Neural progenitor cell (in vitro differentiated cells): ENCODE results near the gene NEU2. TPM values are rescaled to one million over a fixed set of nuclear protein-coding genes. Genes with fewer than 3 reads are reported as not detected.

Source experiments
- DNase-seq: peaks from one replicate; pipeline ENCODE4 v3.0.0-alpha.2; 2016; ENCODE audit warnings: low spot score
- H2AFZ ChIP-seq: fragments of 200-600 bp; sonication (generic); replicated peaks from 2 replicates; pipeline ENCODE4 v1.6.1; 2016; ENCODE audit warnings: antibody characterized with exemption
- H3F3A ChIP-seq: fragments of 200-600 bp; sonication (generic); 2 replicates; pipeline ENCODE4 v1.6.1; 2016; ENCODE audit warnings: antibody characterized with exemption, low read depth
- H3K27ac ChIP-seq: fragments of 200-600 bp; sonication (generic); 2 replicates; pipeline ENCODE4 v1.5.1; 2016; ENCODE audit warnings: mild to moderate bottlenecking
- H3K27me3 ChIP-seq: fragments of 200-600 bp; sonication (generic); 2 replicates; pipeline ENCODE4 v1.6.1; 2016; ENCODE audit warnings: mild to moderate bottlenecking, moderate library complexity
- H3K36me3 ChIP-seq: fragments of 200-600 bp; sonication (generic); 2 replicates; pipeline ENCODE4 v1.5.1; 2016
- H3K4me1 ChIP-seq: fragments of 200-600 bp; sonication (generic); 2 replicates; pipeline ENCODE4 v1.6.1; 2016; ENCODE audit warnings: mixed run types
- H3K4me2 ChIP-seq: fragments of 200-600 bp; sonication (generic); 2 replicates; pipeline ENCODE4 v1.6.1; 2016
- H3K4me3 ChIP-seq: fragments of 200-600 bp; sonication (generic); 2 replicates; pipeline ENCODE4 v1.5.1; 2016
- H3K79me2 ChIP-seq: fragments of 200-600 bp; sonication (generic); 2 replicates; pipeline ENCODE4 v1.6.1; 2016; ENCODE audit warnings: low read depth
- H3K9ac ChIP-seq: fragments of 200-600 bp; sonication (generic); 2 replicates; pipeline ENCODE4 v1.6.1; 2016
- H3K9me3 ChIP-seq: fragments of 200-600 bp; sonication (generic); 2 replicates; pipeline ENCODE4 v1.5.1; 2016; ENCODE audit warnings: low read depth
- H4K20me1 ChIP-seq: fragments of 200-600 bp; sonication (generic); 2 replicates; pipeline ENCODE4 v1.6.1; 2016; ENCODE audit warnings: low read depth
- H3K27ac Mint-ChIP-seq: 3 replicates; pipeline ENCODE4 v1.8.0; 2021; ENCODE audit warnings: mixed read lengths
- H3K27me3 Mint-ChIP-seq: 2 replicates; pipeline ENCODE4 v1.8.0; 2022; ENCODE audit warnings: low read depth, mild to moderate bottlenecking, inconsistent platforms, moderate library complexity, mixed read lengths; ENCODE audit not compliant: insufficient read depth
- H3K36me3 Mint-ChIP-seq: 3 replicates; pipeline ENCODE4 v1.8.0; 2021; ENCODE audit warnings: mixed read lengths
- H3K4me1 Mint-ChIP-seq: 3 replicates; pipeline ENCODE4 v1.8.0; 2021; ENCODE audit warnings: mixed read lengths
- H3K4me3 Mint-ChIP-seq: 3 replicates; pipeline ENCODE4 v1.8.0; 2021; ENCODE audit warnings: mild to moderate bottlenecking, moderate library complexity, mixed read lengths
- H3K9me3 Mint-ChIP-seq: 3 replicates; pipeline ENCODE4 v1.8.0; 2020; ENCODE audit warnings: mixed read lengths
- CTCF ChIP-seq: fragments of 200-600 bp; sonication (generic); IDR thresholded peaks from 2 replicates; pipeline ENCODE4 v1.5.1; 2017; ENCODE audit warnings: antibody characterized with exemption, mild to moderate bottlenecking
- EZH2 ChIP-seq: fragments of 200-600 bp; sonication (generic); IDR thresholded peaks from 2 replicates; pipeline ENCODE4 v1.6.1; 2017; ENCODE audit warnings: antibody characterized with exemption, mild to moderate bottlenecking, moderate library complexity
- EZH2phosphoT487 ChIP-seq: fragments of 200-600 bp; sonication (generic); IDR thresholded peaks from 2 replicates; pipeline ENCODE4 v1.6.1; 2017; ENCODE audit warnings: antibody characterized with exemption
- total RNA-seq: library from RNA; depleted of rRNA; stranded (reverse); fragments of >200 nt; gene quantifications from 2 replicates; pipeline ENCODE4 v1.2.3, GENCODE V29; 2015; ENCODE audit warnings: low replicate concordance

Gene NEU2
- total RNA-seq, 1 donor from 2014 or later, result not detected

- Histone ChIP-seq H3K4me3 (no peak overlapping the region), H3K36me3 (no peaks in the 10 kb centered on the region), H4K20me1 (no peaks in the 10 kb centered on the region), H3K79me2 (no peaks in the 10 kb centered on the region), H3K4me2 (no peak overlapping the region), H2AFZ (no peak overlapping the region), H3K9me3 (no peaks in the 10 kb centered on the region), H3K27me3 (no peaks in the 10 kb centered on the region), H3K27ac (no peak overlapping the region), H3K9ac (no peak overlapping the region), H3F3A (no peaks in the 10 kb centered on the region), H3K4me1 (peaks cover 6% of the 10 kb centered on the region)
- Mint-ChIP-seq H3K9me3 (no peaks in the 10 kb centered on the region), H3K4me1 (peaks cover 17% of the 10 kb centered on the region), H3K4me3 (no peak overlapping the region), H3K27ac (no peak overlapping the region), H3K36me3 (no peaks in the 10 kb centered on the region), H3K27me3 (peaks cover 11% of the 10 kb centered on the region)
- no peak for TF ChIP-seq EZH2
- no peak for TF ChIP-seq EZH2phosphoT487
- no peak for TF ChIP-seq CTCF
- DNase-seq, result no peak
Measured at GRCh38 chr2:233029321-233029720, 3.2 kb upstream of the NEU2 start.

GRCh38 chr2:233031556-233032500 is 644 bp upstream of the NEU2 start:
- peaks cover 11% of the 10 kb centered on the region for H3K27me3 Mint-ChIP-seq
- peaks cover 17% of the 10 kb centered on the region for H3F3A ChIP-seq
- H3K4me3 ChIP-seq, result no peak overlapping the region
- no peaks in the 10 kb centered on the region for H3K9me3 ChIP-seq
- H3K4me1 ChIP-seq, result peaks cover 6% of the 10 kb centered on the region
- H3K9ac ChIP-seq, result no peak overlapping the region
- H3K36me3 Mint-ChIP-seq, result no peaks in the 10 kb centered on the region
- H3K36me3 ChIP-seq, result no peaks in the 10 kb centered on the region
- no peaks in the 10 kb centered on the region for H3K79me2 ChIP-seq
- no peaks in the 10 kb centered on the region for H3K27me3 ChIP-seq
- TF ChIP-seq CTCF, result peak; percentile 12
- no peak for TF ChIP-seq EZH2
- no peak for TF ChIP-seq EZH2phosphoT487
- peaks cover 20% of the 10 kb centered on the region for H3K4me1 Mint-ChIP-seq
- no peak overlapping the region for H3K4me2 ChIP-seq
- H3K9me3 Mint-ChIP-seq, result no peaks in the 10 kb centered on the region
- H3K4me3 Mint-ChIP-seq, result no peak overlapping the region
- no peak overlapping the region for H3K27ac ChIP-seq
- peak overlapping the region; percentile 89 for H2AFZ ChIP-seq
- H4K20me1 ChIP-seq, result no peaks in the 10 kb centered on the region
- peak; percentile 41 for DNase-seq
- H3K27ac Mint-ChIP-seq, result no peak overlapping the region

- Mint-ChIP-seq H3K9me3 (no peaks in the 10 kb centered on the region), H3K4me1 (peaks cover 20% of the 10 kb centered on the region), H3K36me3 (no peaks in the 10 kb centered on the region), H3K4me3 (no peak overlapping the region), H3K27me3 (peaks cover 11% of the 10 kb centered on the region), H3K27ac (no peak overlapping the region)
- Histone ChIP-seq H3K4me1 (peaks cover 6% of the 10 kb centered on the region), H4K20me1 (no peaks in the 10 kb centered on the region), H3K4me3 (no peak overlapping the region), H3K79me2 (no peaks in the 10 kb centered on the region), H3K9me3 (no peaks in the 10 kb centered on the region), H3K27me3 (no peaks in the 10 kb centered on the region), H3F3A (peaks cover 19% of the 10 kb centered on the region), H3K36me3 (no peaks in the 10 kb centered on the region), H3K27ac (no peak overlapping the region), H2AFZ (no peak overlapping the region), H3K9ac (no peak overlapping the region), H3K4me2 (no peak overlapping the region)
- DNase-seq, result no peak
- TF ChIP-seq CTCF, result no peak
- no peak for TF ChIP-seq EZH2phosphoT487
- no peak for TF ChIP-seq EZH2
Measured at GRCh38 chr2:233033672-233034071, 1.2 kb downstream of the NEU2 start.
